Stimulated activated CD4-positive, alpha-beta T cell treated with anti-CD3 and anti-CD28 coated beads, Interleukin-4, amount 100 ng/mL, for 1 hour (primary cell): ENCODE data around the gene TRH.
A peak's percentile ranks its signal among the peaks of the same experiment; 100 is the strongest.

Experiments used
- DNase-seq: peaks from one replicate; pipeline ENCODE4 v3.0.0-alpha.2; 2020

Gene TRH

DNA sequence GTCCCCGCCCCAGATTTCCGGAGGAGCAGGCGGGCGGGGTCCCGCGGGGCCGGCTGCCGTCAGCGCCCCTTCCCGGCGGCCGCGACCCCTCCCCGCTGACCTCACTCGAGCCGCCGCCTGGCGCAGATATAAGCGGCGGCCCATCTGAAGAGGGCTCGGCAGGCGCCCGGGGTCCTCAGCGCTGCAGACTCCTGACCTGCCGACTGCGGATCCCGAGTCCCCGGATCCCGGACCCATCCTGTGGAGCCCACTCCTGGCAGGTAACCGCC, at the start of gene TRH:
TSS of gene TRH (plus strand) at position 157 of the 269 bp plus-strand sequence. CDS start 1,097 bp downstream, outside the sequence.
- no peak for DNase-seq

DNA sequence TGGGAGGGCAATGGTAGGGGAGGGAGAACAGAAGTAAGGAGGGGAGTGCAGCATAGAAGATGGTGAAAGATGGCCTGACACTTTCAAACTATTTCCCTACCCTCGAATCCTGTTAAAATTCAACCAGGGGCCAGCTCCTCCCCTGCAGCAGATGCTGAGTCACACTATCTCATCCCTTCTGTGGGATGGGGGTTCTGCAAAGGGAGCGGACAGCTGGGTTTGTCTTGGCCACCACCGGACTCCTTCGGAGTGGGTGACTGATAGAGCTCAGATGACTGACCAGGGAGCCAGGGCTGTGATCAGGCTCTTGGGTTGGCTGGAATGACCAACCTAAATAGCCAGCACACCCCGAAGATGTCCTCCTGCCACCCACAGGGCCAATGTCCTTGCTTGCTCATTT, 47.4 kb upstream of the TRH start:
- no peak for DNase-seq

- no peak for DNase-seq
Observed at GRCh38 chr3:129929383-129929782, 45.1 kb upstream of the TRH start.

- no peak for DNase-seq
Observed at GRCh38 chr3:129933471-129933870, 41.0 kb upstream of the TRH start.

DNA sequence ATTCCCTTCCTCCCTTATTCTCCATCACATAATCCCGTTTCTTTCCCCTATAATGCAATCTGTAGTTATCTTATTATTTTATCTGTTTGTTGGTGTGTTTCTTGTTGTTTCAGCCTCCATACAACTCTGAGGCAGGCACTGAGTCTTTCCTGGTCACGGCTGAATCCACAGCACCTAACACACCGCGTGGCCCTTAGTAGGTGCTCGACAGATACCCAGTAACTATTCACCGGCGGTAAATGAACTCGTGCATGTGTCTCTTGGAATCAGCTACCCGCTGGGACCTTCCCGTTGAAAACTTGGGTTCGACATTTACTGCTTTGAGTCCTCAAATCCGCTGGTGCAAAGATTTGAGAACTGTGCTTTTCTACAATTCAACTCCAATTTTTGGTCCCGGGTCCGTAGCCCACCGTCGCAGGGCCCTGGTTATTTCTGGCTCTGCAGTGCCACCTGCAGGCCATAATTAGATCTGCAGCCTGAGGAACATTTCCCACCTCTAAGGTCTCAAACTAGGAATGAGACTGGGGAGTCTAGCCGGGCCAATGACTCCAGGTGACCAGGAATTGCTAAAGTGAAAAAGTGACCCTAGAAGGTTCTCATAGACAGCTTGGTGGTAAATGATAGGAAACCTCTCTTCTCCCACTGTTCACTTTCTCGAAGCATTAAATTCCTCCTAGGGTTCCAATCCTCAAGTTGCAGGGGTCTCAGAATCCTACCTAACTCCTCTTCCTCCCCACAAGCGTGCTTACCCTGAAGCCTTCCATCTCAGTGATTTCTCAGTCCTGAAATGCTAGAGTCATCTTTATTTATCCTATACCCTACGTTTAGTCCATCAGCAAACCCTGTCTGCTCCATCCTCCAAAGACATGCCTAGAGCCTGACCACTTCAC, 40.0 kb upstream of the TRH start:
- DNase-seq: peak; percentile 19

- DNase-seq: no peak
Observed at GRCh38 chr3:129936757-129937156, 37.8 kb upstream of the TRH start.

DNA sequence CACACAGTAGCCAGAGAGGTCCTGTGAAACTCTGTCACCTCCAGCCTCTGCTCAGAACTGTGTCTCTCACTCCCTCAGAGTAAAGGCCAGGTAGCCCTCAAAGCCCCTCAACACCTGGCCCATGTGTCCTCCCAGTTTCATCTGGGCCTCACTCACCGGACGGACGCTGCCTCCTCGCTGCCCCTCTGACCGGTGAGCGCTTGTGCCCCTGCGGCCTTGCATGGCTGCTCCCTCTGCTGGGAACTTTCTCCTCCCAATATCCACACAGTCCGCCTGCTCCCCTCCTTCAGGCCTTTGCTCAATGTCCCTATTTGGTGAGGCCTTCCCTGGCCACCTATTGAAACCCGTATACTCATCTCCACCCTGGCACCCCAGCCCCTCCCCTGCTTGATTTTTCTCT, 36.8 kb upstream of the TRH start:
- DNase-seq: no peak

DNA sequence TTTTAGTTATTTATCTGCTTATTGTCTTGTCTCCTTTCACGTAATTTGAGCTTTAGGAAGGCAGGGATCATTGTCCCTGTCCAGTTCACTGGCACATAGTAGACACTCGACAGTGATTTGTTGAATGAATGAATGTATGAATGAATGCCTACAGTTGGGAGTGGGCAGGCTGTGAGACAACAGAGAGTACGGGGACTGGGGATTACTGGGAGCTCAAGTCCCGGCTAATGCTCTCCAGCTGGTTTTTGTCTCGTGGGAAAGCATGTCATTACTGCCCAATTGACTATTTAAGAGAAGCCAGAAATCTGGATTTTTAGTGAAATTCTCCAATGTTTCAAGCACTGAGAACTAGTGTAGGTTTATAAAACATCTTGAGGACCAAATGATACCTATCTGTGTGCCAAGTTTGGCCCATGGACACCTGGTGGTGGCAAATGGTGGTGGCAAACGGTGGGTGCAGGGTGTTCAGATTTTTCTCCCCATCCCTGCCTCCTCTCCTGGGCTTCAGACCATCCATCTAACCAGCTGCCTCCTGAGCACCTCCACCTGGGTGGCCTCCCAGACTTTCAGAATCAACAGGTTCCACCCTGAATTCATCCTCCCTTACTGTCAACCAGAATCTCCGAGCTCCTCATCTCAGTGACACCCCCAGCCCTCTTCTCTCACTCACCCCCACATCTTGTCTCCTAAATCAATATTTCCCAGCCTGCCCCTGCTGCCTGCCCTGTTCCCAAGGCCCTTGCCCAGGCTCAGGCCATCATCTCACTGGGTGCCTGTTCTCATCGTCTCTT, 36.2 kb upstream of the TRH start:
- no peak for DNase-seq

- no peak for DNase-seq
Observed at GRCh38 chr3:129940086-129940485, 34.4 kb upstream of the TRH start.

- peak; percentile 20 for DNase-seq
Observed at GRCh38 chr3:129942296-129942695, 32.2 kb upstream of the TRH start.

DNA sequence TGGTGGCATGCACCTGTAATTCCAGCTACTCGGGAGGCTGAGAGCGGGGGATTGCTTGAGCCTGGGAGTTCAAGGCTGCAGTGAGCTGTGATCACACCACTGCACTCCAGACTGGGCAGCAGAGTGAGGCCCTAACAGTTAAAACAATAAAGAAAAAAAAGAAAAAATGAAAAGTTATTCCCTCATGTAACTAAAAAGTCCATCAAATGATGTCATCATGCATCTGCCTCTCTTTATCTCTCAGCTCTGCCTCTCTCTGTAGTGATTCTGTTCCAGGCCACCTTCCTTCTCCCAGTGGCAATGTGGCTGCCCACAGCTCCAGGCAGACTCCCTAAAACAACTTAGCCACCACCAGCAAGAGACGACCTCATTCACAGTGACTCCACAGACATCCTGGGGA, 31.5 kb upstream of the TRH start:
- DNase-seq: no peak

DNA sequence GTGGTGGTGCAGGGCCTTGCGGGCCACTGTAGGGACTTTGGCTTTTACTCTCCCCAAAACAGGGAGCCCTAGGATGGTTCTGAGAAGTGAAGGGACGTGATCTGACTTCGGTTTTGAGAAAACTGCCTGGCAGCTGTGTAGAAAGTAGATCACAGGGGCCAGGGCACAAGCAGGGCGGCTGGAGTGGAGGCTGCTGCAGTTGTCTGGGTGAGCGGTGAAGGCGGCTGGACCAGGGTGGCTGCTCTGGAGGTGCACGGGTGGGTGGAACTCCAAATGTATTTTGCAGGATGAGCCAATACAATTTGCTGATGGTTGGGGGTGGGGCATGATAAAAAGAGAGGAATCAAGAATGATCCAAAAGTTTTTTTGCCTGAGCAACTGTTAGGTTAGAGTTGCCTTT, 29.8 kb upstream of the TRH start:
- no peak for DNase-seq

DNA sequence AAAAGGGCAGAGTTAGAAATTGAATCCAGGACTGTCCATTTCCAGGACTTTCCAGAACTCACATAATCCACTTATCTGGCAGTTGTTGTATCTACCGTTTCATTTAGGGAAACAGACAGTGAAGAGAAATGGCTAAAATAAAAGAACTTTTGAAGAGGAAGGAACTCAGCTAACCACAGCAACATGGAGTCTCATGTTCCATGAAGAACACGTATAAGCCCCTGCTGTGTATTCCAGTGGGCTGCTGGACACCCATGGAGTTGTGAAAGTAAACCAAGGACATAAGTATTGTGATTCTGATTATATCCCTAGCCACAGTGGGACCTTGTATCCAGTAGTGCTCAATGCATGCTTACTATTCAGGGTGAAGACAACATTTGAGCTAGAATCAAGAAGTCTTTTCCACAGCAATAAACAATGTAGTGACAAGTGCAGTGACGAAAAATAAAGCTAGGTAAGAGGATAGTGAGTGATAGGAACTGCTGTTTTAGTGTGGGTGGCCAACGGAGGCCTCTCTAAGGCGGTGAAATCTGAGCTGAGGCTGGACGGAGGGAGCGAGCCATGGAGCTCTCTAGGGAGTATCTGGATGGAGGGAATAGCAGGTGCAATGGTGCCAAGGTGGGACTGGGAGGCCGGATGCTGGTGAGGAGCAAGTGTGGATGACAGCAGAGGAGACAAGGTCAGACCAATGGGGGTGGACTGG, 26.8 kb upstream of the TRH start:
- DNase-seq: no peak

DNA sequence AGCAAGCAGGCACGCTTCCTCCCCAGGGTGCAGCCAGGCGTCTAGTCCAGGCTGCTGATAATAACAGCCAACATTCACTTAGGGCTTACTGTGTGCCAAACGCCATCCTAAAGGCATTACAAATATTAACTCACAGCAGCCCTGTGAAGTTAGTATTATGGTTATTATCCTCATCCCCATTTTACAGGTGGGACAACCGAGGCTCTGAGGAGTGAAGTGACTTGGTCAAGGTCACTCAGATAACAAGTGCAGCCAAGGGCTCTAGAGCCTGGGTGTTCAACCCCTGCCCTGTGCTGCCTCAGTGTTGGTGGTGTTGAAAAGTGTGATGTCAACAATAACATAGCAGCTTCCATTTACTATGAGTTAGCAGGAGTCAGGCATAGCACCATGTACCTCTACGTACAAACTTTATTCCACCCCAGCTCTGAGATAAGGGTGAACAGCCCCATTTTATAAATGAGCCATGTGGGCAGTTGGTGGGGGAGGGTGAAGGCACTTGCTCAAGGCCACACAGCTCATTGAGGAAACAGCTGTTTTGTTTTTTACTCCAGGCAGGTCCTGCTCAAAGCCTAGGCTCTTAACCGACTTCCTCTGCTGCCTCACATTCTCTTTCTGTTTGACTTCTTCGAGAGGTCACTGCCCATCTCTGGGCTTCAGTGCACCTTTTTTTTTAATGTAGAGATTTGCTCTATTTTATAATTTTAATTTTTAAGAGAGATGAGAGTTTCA, 24.0 kb upstream of the TRH start:
- no peak for DNase-seq

DNA sequence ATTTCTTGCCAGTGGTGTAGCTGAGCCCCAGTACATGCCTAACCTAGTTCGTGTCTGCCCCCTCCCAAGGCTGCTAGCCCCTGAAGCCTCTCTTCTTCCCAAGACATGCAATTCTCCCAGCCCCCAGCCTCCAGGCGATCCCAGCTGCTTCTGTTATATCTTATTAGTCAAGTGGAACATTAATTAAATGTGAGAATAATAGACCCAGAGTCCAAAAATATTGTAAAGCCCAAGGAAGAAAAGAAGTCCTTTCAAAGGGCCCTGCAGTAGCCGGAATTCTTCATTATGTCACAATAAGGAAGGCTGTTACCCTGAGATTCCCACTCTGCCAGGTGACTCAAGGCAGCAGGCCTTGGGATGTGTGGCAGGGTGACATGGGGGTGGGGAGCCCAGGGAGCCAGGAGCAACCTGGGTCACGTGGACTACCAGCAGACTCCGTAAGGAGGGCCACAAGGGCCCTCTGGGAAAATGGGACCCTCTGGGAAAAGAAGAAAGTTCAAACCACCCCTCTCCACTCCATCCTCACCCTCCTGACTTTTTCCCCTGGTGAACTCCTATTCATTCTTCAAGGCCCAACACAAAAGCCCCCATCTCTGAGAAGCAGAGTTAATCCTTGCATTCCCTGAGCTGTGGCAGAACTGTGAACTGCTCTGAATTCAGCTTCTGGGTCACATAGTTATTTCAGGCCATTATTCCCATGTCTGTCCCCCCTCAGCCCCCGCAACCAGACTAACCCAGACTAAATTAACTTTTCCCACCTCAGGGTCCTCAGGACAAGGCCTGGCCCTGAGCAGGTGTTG, 21.8 kb upstream of the TRH start:
- DNase-seq: no peak

DNA sequence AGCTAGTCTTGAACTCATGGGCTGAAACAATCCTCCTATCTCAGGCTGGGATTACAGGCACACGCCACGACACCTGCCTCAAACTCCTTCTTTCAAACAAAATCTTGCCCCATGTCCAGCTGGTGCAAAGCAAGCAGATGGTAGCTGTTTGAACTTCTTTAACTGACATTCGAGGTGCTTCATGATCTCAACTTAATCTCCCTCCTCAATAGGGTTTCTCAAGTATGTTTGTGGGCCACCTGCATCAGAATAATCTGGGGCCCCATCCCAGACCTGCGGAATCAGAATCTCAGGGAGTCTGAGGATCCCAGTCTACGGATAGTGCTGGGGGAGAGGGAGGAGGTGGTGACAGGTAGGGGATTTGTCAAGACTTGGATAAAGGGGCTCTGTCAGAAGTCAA, 20.9 kb upstream of the TRH start:
- DNase-seq: no peak

- DNase-seq: no peak
Observed at GRCh38 chr3:129954514-129954913, 20.0 kb upstream of the TRH start.

DNA sequence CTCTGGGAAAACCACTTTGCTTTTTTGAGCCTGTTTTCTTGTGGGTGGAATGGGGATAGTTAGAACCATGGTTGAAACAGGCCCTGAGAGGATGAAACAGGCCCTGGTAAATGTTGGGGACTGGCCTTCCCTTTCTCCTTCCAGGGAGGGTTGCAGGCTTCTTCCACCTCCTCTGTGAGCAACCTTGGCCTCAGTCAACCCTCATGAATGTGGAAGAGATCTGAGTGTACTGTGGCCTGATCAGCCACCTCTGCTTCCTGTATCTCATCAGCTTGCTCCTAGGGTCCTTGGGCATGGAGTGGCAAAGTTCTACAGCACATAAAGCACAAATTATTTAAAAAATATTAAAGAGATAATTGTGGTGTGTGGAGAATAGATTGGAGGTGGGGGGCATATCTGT, 17.6 kb upstream of the TRH start:
- no peak for DNase-seq

GRCh38 chr3:129958755-129959154, 15.8 kb upstream of the TRH start:
- DNase-seq: no peak

GRCh38 chr3:129961141-129961541, 13.4 kb upstream of the TRH start:
- DNase-seq: no peak

DNA sequence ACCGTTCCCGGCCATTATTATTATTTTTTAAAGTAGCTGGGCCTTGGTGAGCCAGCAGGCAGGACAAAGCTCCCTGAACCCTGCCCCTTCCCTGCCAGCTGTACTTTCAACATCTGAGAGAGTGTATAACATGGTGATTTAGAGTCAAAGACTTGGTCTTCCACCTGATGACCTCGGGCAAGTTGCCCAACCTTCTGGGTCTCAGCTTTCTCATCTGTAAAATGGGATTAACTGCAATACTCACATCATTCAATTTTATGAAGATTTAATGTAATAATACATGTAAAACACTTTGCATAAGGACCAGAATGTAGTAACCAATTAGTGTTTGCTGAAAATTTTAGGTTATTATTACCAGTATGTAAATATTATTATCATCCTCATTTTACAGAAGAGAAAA, 11.9 kb upstream of the TRH start:
- DNase-seq: no peak

GRCh38 chr3:129965937-129966336, 8.6 kb upstream of the TRH start:
- no peak for DNase-seq
